Smooth muscle cell (in vitro differentiated cells): Measurements from ENCODE around the gene CMTR2. TPM values are rescaled to one million over a fixed set of nuclear protein-coding genes. Genes with fewer than 3 reads are reported as not detected.
"Not testable (repeated sequence)": the region's sequence is repeated elsewhere in the genome, so short reads cannot be mapped to it uniquely, and the experiment has no call there.

ENCODE experiments used
- DNase-seq: peaks from one replicate; lab custom pipeline; 2025; ENCODE audit not compliant: unreplicated experiment; lab: John Stamatoyannopoulos, UW
- H2AFZ ChIP-seq: fragments of 200-600 bp; sonication (generic); 2 replicates; pipeline ENCODE4 v1.6.0; 2016; ENCODE audit warnings: antibody characterized with exemption, low read depth, mild to moderate bottlenecking
- H3F3A ChIP-seq: fragments of 200-600 bp; sonication (generic); 2 replicates; pipeline ENCODE4 v1.6.0; 2017; ENCODE audit warnings: antibody characterized with exemption, low read depth
- H3K27ac ChIP-seq: fragments of 200-600 bp; sonication (generic); 2 replicates; pipeline ENCODE4 v1.5.1; 2016; ENCODE audit warnings: low read depth, mild to moderate bottlenecking
- H3K27me3 ChIP-seq: fragments of 200-600 bp; sonication (generic); 2 replicates; pipeline ENCODE4 v1.6.1; 2016; ENCODE audit warnings: low read depth, mild to moderate bottlenecking
- H3K36me3 ChIP-seq: fragments of 200-600 bp; sonication (generic); 2 replicates; pipeline ENCODE4 v1.5.1; 2016; ENCODE audit warnings: low read depth
- H3K4me1 ChIP-seq: fragments of 200-600 bp; sonication (generic); 2 replicates; pipeline ENCODE4 v1.5.1; 2016; ENCODE audit warnings: low read depth
- H3K4me2 ChIP-seq: fragments of 200-600 bp; sonication (generic); 2 replicates; pipeline ENCODE4 v1.6.0; 2016; ENCODE audit warnings: mild to moderate bottlenecking
- H3K4me3 ChIP-seq: fragments of 200-600 bp; sonication (generic); 2 replicates; pipeline ENCODE4 v1.5.1; 2016; ENCODE audit warnings: mild to moderate bottlenecking
- H3K79me2 ChIP-seq: fragments of 200-600 bp; sonication (generic); 2 replicates; pipeline ENCODE4 v1.6.0; 2016; ENCODE audit warnings: low read depth, mild to moderate bottlenecking
- H3K9ac ChIP-seq: fragments of 200-600 bp; sonication (generic); 2 replicates; pipeline ENCODE4 v1.6.0; 2016; ENCODE audit warnings: low read depth
- H3K9me3 ChIP-seq: fragments of 200-600 bp; sonication (generic); replicated peaks from 2 replicates; pipeline ENCODE4 v1.5.1; 2016; ENCODE audit warnings: low read depth
- H4K20me1 ChIP-seq: fragments of 200-600 bp; sonication (generic); 2 replicates; pipeline ENCODE4 v1.6.0; 2016; ENCODE audit warnings: low read depth
- WGBS: methylation state at CpG from one replicate; pipeline ENCODE4 v1.1.7; 2016; ENCODE audit warnings: low lambda C conversion rate; 5-methylcytosine and 5-hydroxymethylcytosine counted together
- polyA plus RNA-seq: library from polyadenylated mRNA; unstranded; fragments of >200 nt; fragmentation: Nextera tagmentation; extraction: Ambion mirVana; gene quantifications from 2 replicates; pipeline ENCODE4 v1.2.1, GENCODE V29; 2016
- total RNA-seq: library from RNA; depleted of rRNA; stranded (reverse); fragments of >200 nt; gene quantifications from 2 replicates; pipeline ENCODE4 v1.2.3, GENCODE V29; 2014
- TF ChIP-seq, protein P1 (sequence below): fragments of 200-600 bp; sonication (generic); IDR thresholded peaks from 2 replicates; pipeline ENCODE4 v1.5.1; 2017; ENCODE audit warnings: borderline replicate concordance, mild to moderate bottlenecking, antibody characterized with exemption; ENCODE audit not compliant: insufficient read depth, poor library complexity, severe bottlenecking

The CMTR2 gene
- total and polyA plus RNA-seq, 2 experiments from 2014 or later: 7.0 to 26.0 TPM

DNA sequence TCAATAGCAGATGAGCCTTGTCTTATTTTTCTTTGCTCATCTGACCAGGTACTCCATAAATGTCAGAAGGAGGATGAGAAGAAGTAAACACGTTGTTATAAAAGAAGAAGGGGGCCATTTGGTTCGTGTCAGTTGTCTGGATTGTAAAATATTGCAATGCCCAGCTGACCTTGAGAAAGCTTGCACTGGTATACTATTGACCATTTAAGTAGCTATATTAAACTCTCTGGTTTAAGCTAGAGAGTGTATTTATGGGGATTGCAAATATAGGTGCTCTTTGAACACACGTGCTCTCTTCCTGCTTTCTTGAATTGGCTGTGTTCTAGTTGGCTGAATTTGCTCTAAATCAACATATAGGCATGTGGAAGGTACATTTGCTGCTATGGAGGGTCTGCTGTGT lies 26.1 kb upstream of the CMTR2 start:
- no peak overlapping the region for H3K27ac ChIP-seq
- H4K20me1 ChIP-seq: no peaks in the 10 kb centered on the region
- no peak overlapping the region for H3K9ac ChIP-seq
- TF ChIP-seq, protein P1, sequence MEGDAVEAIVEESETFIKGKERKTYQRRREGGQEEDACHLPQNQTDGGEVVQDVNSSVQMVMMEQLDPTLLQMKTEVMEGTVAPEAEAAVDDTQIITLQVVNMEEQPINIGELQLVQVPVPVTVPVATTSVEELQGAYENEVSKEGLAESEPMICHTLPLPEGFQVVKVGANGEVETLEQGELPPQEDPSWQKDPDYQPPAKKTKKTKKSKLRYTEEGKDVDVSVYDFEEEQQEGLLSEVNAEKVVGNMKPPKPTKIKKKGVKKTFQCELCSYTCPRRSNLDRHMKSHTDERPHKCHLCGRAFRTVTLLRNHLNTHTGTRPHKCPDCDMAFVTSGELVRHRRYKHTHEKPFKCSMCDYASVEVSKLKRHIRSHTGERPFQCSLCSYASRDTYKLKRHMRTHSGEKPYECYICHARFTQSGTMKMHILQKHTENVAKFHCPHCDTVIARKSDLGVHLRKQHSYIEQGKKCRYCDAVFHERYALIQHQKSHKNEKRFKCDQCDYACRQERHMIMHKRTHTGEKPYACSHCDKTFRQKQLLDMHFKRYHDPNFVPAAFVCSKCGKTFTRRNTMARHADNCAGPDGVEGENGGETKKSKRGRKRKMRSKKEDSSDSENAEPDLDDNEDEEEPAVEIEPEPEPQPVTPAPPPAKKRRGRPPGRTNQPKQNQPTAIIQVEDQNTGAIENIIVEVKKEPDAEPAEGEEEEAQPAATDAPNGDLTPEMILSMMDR: no peak
- no peak for DNase-seq
- peaks cover 20% of the 10 kb centered on the region for H3K27me3 ChIP-seq
- H3K9me3 ChIP-seq: no peaks in the 10 kb centered on the region
- H2AFZ ChIP-seq: no peak overlapping the region
- H3K79me2 ChIP-seq: no peaks in the 10 kb centered on the region
- H3K4me3 ChIP-seq: no peak overlapping the region
- H3K4me2 ChIP-seq: no peak overlapping the region
- H3K36me3 ChIP-seq: no peaks in the 10 kb centered on the region
- 46% methylated on average over 3 of the region's 3 CpGs for WGBS
- H3F3A ChIP-seq: no peaks in the 10 kb centered on the region
- H3K4me1 ChIP-seq: no peaks in the 10 kb centered on the region

DNA sequence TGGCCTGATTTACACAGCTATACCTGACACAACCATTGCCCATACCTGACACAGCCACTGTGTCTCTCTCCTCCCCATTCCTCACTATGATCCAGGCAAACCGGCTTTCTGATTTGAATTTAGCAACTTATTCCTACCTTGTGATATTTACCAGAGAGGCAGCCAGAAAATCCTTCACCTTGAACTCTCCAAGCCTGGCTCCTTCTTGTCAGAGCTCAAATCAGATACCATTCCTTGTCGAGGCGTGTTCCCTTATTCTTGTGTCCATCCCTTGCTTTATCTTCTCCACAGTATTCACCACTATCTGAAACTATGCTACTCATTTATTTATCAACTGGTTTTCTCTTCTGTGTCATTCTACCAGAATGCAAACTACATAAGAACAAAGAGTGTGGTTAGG lies 24.4 kb upstream of the CMTR2 start:
- H3K27me3 ChIP-seq: peaks cover 23% of the 10 kb centered on the region
- H3K79me2 ChIP-seq, DNase-seq, H3K9me3 ChIP-seq, H3K4me3 ChIP-seq, H3K4me1 ChIP-seq, H3F3A ChIP-seq, H3K27ac ChIP-seq, H3K9ac ChIP-seq, H3K36me3 ChIP-seq, H3K4me2 ChIP-seq, H2AFZ ChIP-seq, H4K20me1 ChIP-seq: not testable (repeated sequence)
- WGBS: 54% methylated on average over 3 of the region's 3 CpGs

DNA sequence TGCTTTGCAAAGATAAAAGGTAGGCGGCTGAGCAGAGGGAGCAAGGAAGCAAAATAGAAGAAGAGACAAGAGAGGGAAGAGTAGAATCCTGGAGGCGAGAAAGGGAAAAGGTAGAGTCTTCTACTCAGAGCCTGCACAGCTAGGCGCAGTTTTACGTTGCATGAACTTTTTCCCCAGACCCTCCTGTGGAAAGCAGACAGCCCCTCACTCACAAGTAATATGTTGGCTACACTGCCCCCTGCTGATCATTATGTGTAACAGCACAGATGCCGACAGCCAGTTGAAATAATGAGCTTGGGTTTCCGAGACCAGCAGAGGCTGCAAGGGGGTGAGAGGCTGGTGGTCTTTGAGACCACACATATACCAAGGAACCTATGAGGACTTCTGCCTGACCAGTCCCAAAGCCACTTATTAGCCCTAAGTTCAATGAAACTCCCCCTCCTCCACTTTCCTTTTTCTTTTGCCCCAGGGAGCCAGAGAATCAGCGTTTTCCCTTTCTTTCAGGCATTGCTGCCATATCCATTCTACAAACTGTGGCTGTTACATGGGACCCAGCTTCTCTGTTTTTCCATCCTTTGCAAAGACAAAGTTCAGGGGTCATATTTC lies 22.5 kb upstream of the CMTR2 start:
- H3K4me1 ChIP-seq: no peaks in the 10 kb centered on the region
- no peak overlapping the region for H3K4me2 ChIP-seq
- H3K36me3 ChIP-seq: no peaks in the 10 kb centered on the region
- H4K20me1 ChIP-seq: no peaks in the 10 kb centered on the region
- H3K9me3 ChIP-seq: no peaks in the 10 kb centered on the region
- 30% methylated on average over 7 of the region's 7 CpGs for whole genome bisulfite sequencing
- no peak overlapping the region for H3K4me3 ChIP-seq
- DNase-seq: no peak
- no peak overlapping the region for H2AFZ ChIP-seq
- no peak overlapping the region for H3K9ac ChIP-seq
- H3K27me3 ChIP-seq: peaks cover 23% of the 10 kb centered on the region
- H3K79me2 ChIP-seq: no peaks in the 10 kb centered on the region
- no peak overlapping the region for H3K27ac ChIP-seq
- TF ChIP-seq, protein P1: peak; percentile 88
- no peaks in the 10 kb centered on the region for H3F3A ChIP-seq

DNA sequence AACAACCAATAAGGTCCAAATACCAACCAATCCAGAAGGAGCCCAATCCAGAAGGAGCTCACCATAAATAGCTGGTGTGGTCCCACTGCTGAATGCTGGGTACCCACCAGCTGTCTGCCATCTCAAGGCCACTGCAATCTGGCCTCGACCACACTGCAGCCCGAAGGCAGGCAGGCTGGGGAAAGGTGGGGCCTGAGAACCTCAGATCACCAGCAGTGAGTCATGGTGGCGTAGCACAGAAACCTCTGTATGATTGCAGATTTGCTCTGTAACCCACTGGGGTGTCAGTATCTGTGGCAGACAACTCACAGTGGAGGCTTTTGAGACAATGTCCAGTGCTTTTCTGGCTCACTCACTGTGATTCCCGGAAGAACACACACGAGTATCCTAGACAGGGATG lies 14.7 kb upstream of the CMTR2 start:
- no peaks in the 10 kb centered on the region for H3K36me3 ChIP-seq
- H3F3A ChIP-seq: no peaks in the 10 kb centered on the region
- no peak overlapping the region for H2AFZ ChIP-seq
- no peak overlapping the region for H3K4me3 ChIP-seq
- no peak for DNase-seq
- no peaks in the 10 kb centered on the region for H3K4me1 ChIP-seq
- H3K9me3 ChIP-seq: no peaks in the 10 kb centered on the region
- no peak overlapping the region for H3K27ac ChIP-seq
- TF ChIP-seq, protein P1: no peak
- no peak overlapping the region for H3K9ac ChIP-seq
- 64% methylated on average over 5 of the region's 5 CpGs for WGBS
- no peaks in the 10 kb centered on the region for H4K20me1 ChIP-seq
- no peak overlapping the region for H3K4me2 ChIP-seq
- peaks cover 5% of the 10 kb centered on the region for H3K27me3 ChIP-seq
- no peaks in the 10 kb centered on the region for H3K79me2 ChIP-seq
